AG10803 (cell line): ENCODE results near the gene MAF.

Experiments
- DNase-seq: peaks from one replicate; pipeline ENCODE4 v3.0.0; 2010; ENCODE audit warnings: low read depth
- H3K4me3 ChIP-seq: 2 replicates; pipeline ENCODE4 v1.5.1; 2011; ENCODE audit warnings: mild to moderate bottlenecking, low read length, control low read depth
- CTCF ChIP-seq: conservative IDR thresholded peaks from 2 replicates; pipeline ENCODE4 v1.5.1; 2011; ENCODE audit warnings: mild to moderate bottlenecking, low read length, control low read depth, inconsistent platforms

Gene MAF

GRCh38 chr16:79564671-79565107, 35.8 kb downstream of the MAF start:
- DNase-seq: no peak
- no peak for TF ChIP-seq CTCF

GRCh38 chr16:79563921-79564320, 36.6 kb downstream of the MAF start:
- TF ChIP-seq CTCF: no peak
- H3K4me3 ChIP-seq: no peak overlapping the region
- DNase-seq: no peak

More at GRCh38 chr16:79564671-79565107, 35.8 kb downstream of the MAF start:
- H3K4me3 ChIP-seq: no peak overlapping the region

- no peak for TF ChIP-seq CTCF
- no peak for DNase-seq
- H3K4me3 ChIP-seq: no peak overlapping the region
Measured at GRCh38 chr16:79562166-79562823, 38.2 kb downstream of the MAF start.

GRCh38 chr16:79561729-79562128, 38.8 kb downstream of the MAF start:
- TF ChIP-seq CTCF: no peak
- H3K4me3 ChIP-seq: no peak overlapping the region
- no peak for DNase-seq

- H3K4me3 ChIP-seq: no peak overlapping the region
- DNase-seq: no peak
- TF ChIP-seq CTCF: no peak
Measured at GRCh38 chr16:79560923-79561322, 39.6 kb downstream of the MAF start.

- H3K4me3 ChIP-seq: no peak overlapping the region
- TF ChIP-seq CTCF: no peak
- DNase-seq: no peak
Measured at GRCh38 chr16:79560318-79560717, 40.2 kb downstream of the MAF start.

- no peak overlapping the region for H3K4me3 ChIP-seq
- no peak for DNase-seq
- TF ChIP-seq CTCF: no peak
Measured at GRCh38 chr16:79559532-79559931, 41.0 kb downstream of the MAF start.
